Lower lobe of right lung (tissue), 2 donors: ENCODE data around the gene GNAO1. TPM values are rescaled to one million over a fixed set of nuclear protein-coding genes. Genes with fewer than 3 reads are reported as not detected.
A peak's percentile ranks its signal among the peaks of the same experiment; 100 is the strongest.

Source experiments
- ATAC-seq, 2 donors: fragments of 200-7000 bp; cut with Tn5 transposase; one replicate each; pipeline ENCODE4 v1.9.1; 2020 to 2022; ENCODE audit warnings: mild to moderate bottlenecking in 2 of 2, moderate library complexity in 2 of 2
- DNase-seq: peaks from one replicate; pipeline ENCODE4 v3.0.0-alpha.2; 2020
- H3K27ac ChIP-seq: fragments of 200-600 bp; one replicate; pipeline ENCODE4 v1.8.0; 2022
- H3K27me3 ChIP-seq: fragments of 200-600 bp; one replicate; pipeline ENCODE4 v1.8.0; 2022; ENCODE audit warnings: low read depth
- H3K36me3 ChIP-seq: fragments of 200-600 bp; one replicate; pipeline ENCODE4 v1.8.0; 2022; ENCODE audit warnings: mild to moderate bottlenecking
- H3K4me1 ChIP-seq: fragments of 200-600 bp; one replicate; pipeline ENCODE4 v1.8.0; 2022
- H3K4me3 ChIP-seq: fragments of 200-600 bp; one replicate; pipeline ENCODE4 v1.8.0; 2022; ENCODE audit warnings: mild to moderate bottlenecking
- H3K9me3 ChIP-seq: fragments of 200-600 bp; one replicate; pipeline ENCODE4 v1.8.0; 2022
- intact Hi-C: fragments of 100-400 bp; cut with DNase I; formaldehyde crosslinking; loops from one replicate; pipeline ENCODE4 v1.11.0; 2022
- total RNA-seq: library from RNA; stranded (reverse); fragmentation: NEBNext Ultra II Directional; extraction: Animal tissue kit (Norgen Biotek cat#: 25700); gene quantifications from one replicate; pipeline ENCODE4 v1.2.1, GENCODE V29; 2021
- TF ChIP-seq, protein P1 (sequence below): fragments of 200-600 bp; IDR thresholded peaks from one replicate; pipeline ENCODE4 v1.8.0; 2022; ENCODE audit warnings: antibody characterized with exemption, mild to moderate bottlenecking
- donor health status: DM: no; HTN: yes; CAD: no; lungs with severe emphysema.

GNAO1 gene
- total RNA-seq, 1 donor from 2014 or later, result 1.8 TPM

- ATAC-seq (peak; percentile 93 to 96), DNase-seq (peak; percentile 86)
- Histone ChIP-seq H3K4me3 (peak overlapping the region; percentile 46), H3K27ac (no peak overlapping the region), H3K36me3 (peaks cover 6% of the 10 kb centered on the region), H3K4me1 (peaks cover 8% of the 10 kb centered on the region), H3K27me3 (no peaks in the 10 kb centered on the region), H3K9me3 (no peaks in the 10 kb centered on the region)
- intact Hi-C loops, result no loop called here
- TF ChIP-seq, protein P1, sequence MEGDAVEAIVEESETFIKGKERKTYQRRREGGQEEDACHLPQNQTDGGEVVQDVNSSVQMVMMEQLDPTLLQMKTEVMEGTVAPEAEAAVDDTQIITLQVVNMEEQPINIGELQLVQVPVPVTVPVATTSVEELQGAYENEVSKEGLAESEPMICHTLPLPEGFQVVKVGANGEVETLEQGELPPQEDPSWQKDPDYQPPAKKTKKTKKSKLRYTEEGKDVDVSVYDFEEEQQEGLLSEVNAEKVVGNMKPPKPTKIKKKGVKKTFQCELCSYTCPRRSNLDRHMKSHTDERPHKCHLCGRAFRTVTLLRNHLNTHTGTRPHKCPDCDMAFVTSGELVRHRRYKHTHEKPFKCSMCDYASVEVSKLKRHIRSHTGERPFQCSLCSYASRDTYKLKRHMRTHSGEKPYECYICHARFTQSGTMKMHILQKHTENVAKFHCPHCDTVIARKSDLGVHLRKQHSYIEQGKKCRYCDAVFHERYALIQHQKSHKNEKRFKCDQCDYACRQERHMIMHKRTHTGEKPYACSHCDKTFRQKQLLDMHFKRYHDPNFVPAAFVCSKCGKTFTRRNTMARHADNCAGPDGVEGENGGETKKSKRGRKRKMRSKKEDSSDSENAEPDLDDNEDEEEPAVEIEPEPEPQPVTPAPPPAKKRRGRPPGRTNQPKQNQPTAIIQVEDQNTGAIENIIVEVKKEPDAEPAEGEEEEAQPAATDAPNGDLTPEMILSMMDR, result peak; percentile 91
These were observed 165.3 kb downstream of the GNAO1 start for GRCh38 chr16:56356276-56357240.

GRCh38 chr16:56357241-56357764 is 166.0 kb downstream of the GNAO1 start:
- peak; percentile 32 to 39 for ATAC-seq
- Histone ChIP-seq H3K36me3 (peaks cover 13% of the 10 kb centered on the region), H3K27ac (peak overlapping the region; percentile 40), H3K9me3 (no peaks in the 10 kb centered on the region), H3K27me3 (no peaks in the 10 kb centered on the region), H3K4me1 (peaks cover 8% of the 10 kb centered on the region), H3K4me3 (peak overlapping the region; percentile 46)
- intact Hi-C loops, result no loop called here
- peak; percentile 42 for DNase-seq
- TF ChIP-seq, protein P1, result no peak

DNA sequence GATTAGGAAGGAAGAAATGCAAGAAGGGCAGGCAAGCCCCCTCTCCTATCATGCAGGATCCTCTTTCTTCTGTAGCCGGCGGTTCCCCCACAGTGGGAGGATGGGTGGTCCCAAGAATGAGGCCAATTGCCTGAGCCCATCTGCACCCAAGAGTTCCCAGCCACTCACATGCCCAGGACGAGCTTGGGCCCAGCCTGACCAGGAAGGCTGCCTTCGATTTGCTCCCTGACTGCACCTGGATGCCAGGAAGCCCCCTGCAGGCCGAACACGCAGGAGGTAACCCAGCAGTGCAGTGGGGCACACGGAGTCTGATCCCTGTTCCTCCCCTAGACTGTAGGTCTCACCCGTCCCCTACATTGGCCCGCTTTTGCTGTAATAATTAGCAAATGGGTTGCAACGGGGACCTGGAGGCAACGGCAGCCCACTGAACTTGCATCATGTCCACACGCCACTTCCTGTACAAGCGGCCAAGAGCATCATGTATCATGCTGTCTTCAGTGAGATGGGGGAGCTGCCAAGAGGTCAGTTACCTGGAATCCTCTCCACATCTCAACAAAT is 166.6 kb downstream of the GNAO1 start:
- H3K27me3 ChIP-seq, result no peaks in the 10 kb centered on the region
- TF ChIP-seq, protein P1, result no peak
- ATAC-seq, result no peak
- H3K4me3 ChIP-seq, result no peak overlapping the region
- intact Hi-C loops, result no loop called here
- H3K27ac ChIP-seq, result peak overlapping the region; percentile 40
- no peaks in the 10 kb centered on the region for H3K9me3 ChIP-seq
- H3K4me1 ChIP-seq, result peaks cover 8% of the 10 kb centered on the region
- H3K36me3 ChIP-seq, result peaks cover 19% of the 10 kb centered on the region
- DNase-seq, result peak; percentile 45

GRCh38 chr16:56360117-56361008 is 169.1 kb downstream of the GNAO1 start:
- no peak for DNase-seq
- H3K27ac ChIP-seq, result no peak overlapping the region
- ATAC-seq, result no peak

More at GRCh38 chr16:56360117-56361008, 169.1 kb downstream of the GNAO1 start:
- Histone ChIP-seq H3K4me1 (peaks cover 8% of the 10 kb centered on the region), H3K27me3 (no peaks in the 10 kb centered on the region), H3K4me3 (no peak overlapping the region), H3K9me3 (no peaks in the 10 kb centered on the region), H3K36me3 (peaks cover 42% of the 10 kb centered on the region)
- intact Hi-C loops, result no loop called here
- TF ChIP-seq, protein P1, result no peak
